ENCODE results near the gene ZG16B.

The ZG16B gene

GRCh38 chr16:2806286-2806685 lies 23.8 kb upstream of the ZG16B start:
- no peak for DNase-seq (ENCODE audit: low spot score)

- DNase-seq (ENCODE audit: low spot score) = no peak
These were observed 21.9 kb upstream of the ZG16B start for GRCh38 chr16:2808181-2808580.

GRCh38 chr16:2809149-2809760 lies 20.8 kb upstream of the ZG16B start:
- no peak for DNase-seq (ENCODE audit: low spot score)

- no peak for DNase-seq (ENCODE audit: low spot score)
These were observed 19.5 kb upstream of the ZG16B start for GRCh38 chr16:2810651-2811050.

- no peak for DNase-seq (ENCODE audit: low spot score)
These were observed 18.2 kb upstream of the ZG16B start for GRCh38 chr16:2811703-2812471.

GRCh38 chr16:2813771-2814221 lies 16.3 kb upstream of the ZG16B start:
- DNase-seq (ENCODE audit: low spot score) = no peak

GRCh38 chr16:2814551-2815298 lies 15.4 kb upstream of the ZG16B start:
- peak; percentile 22 for DNase-seq (ENCODE audit: low spot score)

- no peak for DNase-seq (ENCODE audit: low spot score)
These were observed 14.8 kb upstream of the ZG16B start for GRCh38 chr16:2815299-2815771.

- DNase-seq (ENCODE audit: low spot score) = no peak
These were observed 13.3 kb upstream of the ZG16B start, which contains the start of gene PRSS21 for GRCh38 chr16:2816751-2817339. PRSS21 (plus strand) TSS chr16:2817237; CDS start chr16:2817269, 32 bp downstream.

- DNase-seq (ENCODE audit: low spot score) = no peak
These were observed 12.5 kb upstream of the ZG16B start for GRCh38 chr16:2817340-2818271.

GRCh38 chr16:2818272-2818876 lies 11.7 kb upstream of the ZG16B start:
- no peak for DNase-seq (ENCODE audit: low spot score)

GRCh38 chr16:2819179-2819938 lies 10.7 kb upstream of the ZG16B start:
- no peak for DNase-seq (ENCODE audit: low spot score)

- DNase-seq (ENCODE audit: low spot score) = no peak
These were observed 9.9 kb upstream of the ZG16B start for GRCh38 chr16:2819939-2820835.

- DNase-seq (ENCODE audit: low spot score) = no peak
These were observed 9.1 kb upstream of the ZG16B start for GRCh38 chr16:2820836-2821486.

- no peak for DNase-seq (ENCODE audit: low spot score)
These were observed 8.5 kb upstream of the ZG16B start for GRCh38 chr16:2821487-2822157.

GRCh38 chr16:2822158-2822495 lies 8.0 kb upstream of the ZG16B start:
- no peak for DNase-seq (ENCODE audit: low spot score)

GRCh38 chr16:2822496-2822895 lies 7.6 kb upstream of the ZG16B start:
- no peak for DNase-seq (ENCODE audit: low spot score)

- no peak for DNase-seq (ENCODE audit: low spot score)
These were observed 5.5 kb upstream of the ZG16B start for GRCh38 chr16:2824626-2825025.

Measured in COLO829 (cell line).